IMR-90 (cell line): ENCODE data around the gene ZDHHC19. TPM values are rescaled to one million over a fixed set of nuclear protein-coding genes. Genes with fewer than 3 reads are reported as not detected.

Experiments used
- ATAC-seq: fragments of 200-7000 bp; cut with Tn5 transposase; 2 replicates; pipeline ENCODE4 v1.9.1; 2020; ENCODE audit warnings: low read depth, mild to moderate bottlenecking, moderate library complexity
- BruUV-seq: library from RNA; stranded (reverse); fragments of 400-500 nt; replicated peaks from 2 replicates; lab custom pipeline; 2021; lab: Mats Ljungman, UMichigan
- CTCF ChIA-PET: fragments of 300-600 bp; formaldehyde crosslinking; extraction: SDS; loops from one replicate; lab custom pipeline; 2021; ENCODE audit warnings: antibody characterized with exemption; lab: Yijun Ruan, JAX
- POLR2A ChIA-PET: fragments of 300-600 bp; sonication (Branson Sonifier 250); formaldehyde crosslinking; loops from one replicate; lab custom pipeline; 2022; ENCODE audit warnings: antibody characterized with exemption; ENCODE audit not compliant: unreplicated experiment; lab: Charles Lee
- DNase-seq: peaks from one replicate; pipeline ENCODE4 v3.0.0; 2013
- H2AFZ ChIP-seq: replicated peaks from 2 replicates; pipeline ENCODE3; 2013; ENCODE audit warnings: low read length, mild to moderate bottlenecking; ENCODE audit not compliant: poor library complexity
- H2AK5ac ChIP-seq: 2 replicates; pipeline ENCODE4 v1.6.1; 2013; ENCODE audit warnings: low read depth, low read length, inconsistent platforms
- H2AK9ac ChIP-seq: replicated peaks from 2 replicates; pipeline ENCODE3; 2013; ENCODE audit warnings: mild to moderate bottlenecking, low read depth, low read length, moderate library complexity; ENCODE audit not compliant: poor library complexity
- H2BK120ac ChIP-seq: 2 replicates; pipeline ENCODE4 v1.6.1; 2013; ENCODE audit warnings: low read depth, low read length, inconsistent platforms
- H2BK15ac ChIP-seq: 3 replicates; pipeline ENCODE4 v1.6.1; 2013; ENCODE audit warnings: low read depth, low read length, inconsistent platforms
- H2BK20ac ChIP-seq: 2 replicates; pipeline ENCODE4 v1.6.1; 2013; ENCODE audit warnings: low read depth, mild to moderate bottlenecking, inconsistent platforms, low read length, moderate library complexity
- H2BK5ac ChIP-seq: 2 replicates; pipeline ENCODE4 v1.6.1; 2013; ENCODE audit warnings: mild to moderate bottlenecking, low read depth, low read length, inconsistent platforms; ENCODE audit not compliant: poor library complexity, severe bottlenecking
- H3K14ac ChIP-seq: replicated peaks from 2 replicates; pipeline ENCODE4 v1.6.1; 2013; ENCODE audit warnings: low read depth, low read length, inconsistent platforms
- H3K18ac ChIP-seq: 2 replicates; pipeline ENCODE4 v1.6.1; 2013; ENCODE audit warnings: low read depth, low read length, control low read depth
- H3K23ac ChIP-seq: 2 replicates; pipeline ENCODE4 v1.6.1; 2013; ENCODE audit warnings: low read depth, low read length, inconsistent platforms
- H3K27ac ChIP-seq: 2 replicates; pipeline ENCODE4 v1.5.1; 2013; ENCODE audit warnings: mild to moderate bottlenecking, control low read depth, low read length; ENCODE audit not compliant: insufficient read depth
- H3K27me3 ChIP-seq: 2 replicates; pipeline ENCODE4 v1.6.1; 2013; ENCODE audit warnings: low read length; ENCODE audit not compliant: control insufficient read depth, insufficient read depth
- H3K36me3 ChIP-seq: 2 replicates; pipeline ENCODE4 v1.6.1; 2013; ENCODE audit warnings: low read length, mixed read lengths; ENCODE audit not compliant: control insufficient read depth, insufficient read depth
- H3K4ac ChIP-seq: 2 replicates; pipeline ENCODE4 v1.6.1; 2013; ENCODE audit warnings: low read depth, low read length, inconsistent platforms
- H3K4me1 ChIP-seq: 2 replicates; pipeline ENCODE4 v1.6.1; 2013; ENCODE audit warnings: low read length, mixed read lengths; ENCODE audit not compliant: control insufficient read depth, insufficient read depth
- H3K4me2 ChIP-seq: 2 replicates; pipeline ENCODE4 v1.6.1; 2013; ENCODE audit warnings: low read depth, mild to moderate bottlenecking, control low read depth, low read length, moderate library complexity
- H3K4me3 ChIP-seq: 2 replicates; pipeline ENCODE4 v1.5.1; 2013; ENCODE audit warnings: low read depth, mild to moderate bottlenecking, control low read depth, low read length, moderate library complexity; ENCODE audit not compliant: insufficient read depth
- H3K56ac ChIP-seq: 2 replicates; pipeline ENCODE4 v1.6.1; 2013; ENCODE audit warnings: low read length, inconsistent platforms; ENCODE audit not compliant: insufficient read depth; ENCODE audit errors: extremely low read depth
- H3K79me1 ChIP-seq, 2 experiments: 2 replicates each; pipeline ENCODE4 v1.6.1; 2013; ENCODE audit warnings: low read length in 2 of 2, inconsistent platforms in 1 of 2, low read depth in 1 of 2
- H3K9ac ChIP-seq: 2 replicates; pipeline ENCODE4 v1.6.1; 2013; ENCODE audit warnings: low read depth, low read length, control low read depth
- H3K9me1 ChIP-seq: 2 replicates; pipeline ENCODE4 v1.6.1; 2013; ENCODE audit warnings: low read length, inconsistent platforms; ENCODE audit not compliant: insufficient read depth
- H3K9me3 ChIP-seq: 2 replicates; pipeline ENCODE4 v1.6.1; 2013; ENCODE audit warnings: low read length; ENCODE audit not compliant: control insufficient read depth, insufficient read depth
- H4K20me1 ChIP-seq: 2 replicates; pipeline ENCODE4 v1.6.1; 2013; ENCODE audit warnings: low read length, inconsistent platforms; ENCODE audit not compliant: insufficient read depth
- H4K5ac ChIP-seq: 2 replicates; pipeline ENCODE4 v1.6.1; 2013; ENCODE audit warnings: mild to moderate bottlenecking, low read depth, low read length, control low read depth
- H4K8ac ChIP-seq, 2 experiments: 2 replicates each; pipeline ENCODE4 v1.6.1; 2013; ENCODE audit warnings: low read depth in 2 of 2, low read length in 2 of 2, control low read depth in 1 of 2, inconsistent platforms in 1 of 2
- H4K91ac ChIP-seq: 2 replicates; pipeline ENCODE4 v1.6.1; 2013; ENCODE audit warnings: low read depth, low read length, inconsistent platforms; ENCODE audit not compliant: insufficient read depth
- BHLHE40 ChIP-seq: fragments of 150-350 bp; IDR thresholded peaks from 2 replicates; pipeline ENCODE4 v1.6.1; 2016; ENCODE audit warnings: mild to moderate bottlenecking, low read depth, low read length
- CEBPB ChIP-seq: IDR thresholded peaks from 2 replicates; pipeline ENCODE4 v1.6.1; 2012; ENCODE audit warnings: low read depth, low read length, improper control_type of control experiment
- CHD1 ChIP-seq: IDR thresholded peaks from 2 replicates; pipeline ENCODE4 v1.6.1; 2012; ENCODE audit warnings: low read depth, low read length, improper control_type of control experiment
- CTCF ChIP-seq: conservative IDR thresholded peaks from 2 replicates; pipeline ENCODE4 v1.5.1; 2012; ENCODE audit warnings: mild to moderate bottlenecking, low read depth, low read length, improper control_type of control experiment
- ELK1 ChIP-seq: fragments of 150-350 bp; IDR thresholded peaks from 2 replicates; pipeline ENCODE4 v1.6.1; 2016; ENCODE audit warnings: low read depth, mild to moderate bottlenecking, low read length, moderate library complexity, borderline replicate concordance
- FOS ChIP-seq: fragments of 150-350 bp; IDR thresholded peaks from 2 replicates; pipeline ENCODE4 v1.6.1; 2016; ENCODE audit warnings: low read depth, low read length
- MAFK ChIP-seq: IDR thresholded peaks from 2 replicates; pipeline ENCODE4 v1.6.1; 2012; ENCODE audit warnings: low read depth, low read length, improper control_type of control experiment
- MAZ ChIP-seq: IDR thresholded peaks from 2 replicates; pipeline ENCODE4 v1.6.1; 2012; ENCODE audit warnings: low read depth, mild to moderate bottlenecking, low read length, improper control_type of control experiment, moderate library complexity, borderline replicate concordance
- MXI1 ChIP-seq: IDR thresholded peaks from 2 replicates; pipeline ENCODE4 v1.6.1; 2012; ENCODE audit warnings: low read depth, mild to moderate bottlenecking, low read length, moderate library complexity, borderline replicate concordance
- NFE2L2 ChIP-seq: fragments of 150-350 bp; IDR thresholded peaks from 2 replicates; pipeline ENCODE4 v1.6.1; 2016; ENCODE audit warnings: low read depth, mild to moderate bottlenecking, low read length
- POLR2A ChIP-seq: IDR thresholded peaks from 2 replicates; pipeline ENCODE4 v1.6.1; 2012; ENCODE audit warnings: mild to moderate bottlenecking, low read depth, low read length
- RAD21 ChIP-seq: IDR thresholded peaks from 2 replicates; pipeline ENCODE4 v1.6.1; 2012; ENCODE audit warnings: low read length, improper control_type of control experiment
- RCOR1 ChIP-seq: IDR thresholded peaks from 2 replicates; pipeline ENCODE4 v1.6.1; 2012; ENCODE audit warnings: mild to moderate bottlenecking, low read length, improper control_type of control experiment; ENCODE audit not compliant: insufficient replicate concordance
- RFX5 ChIP-seq: IDR thresholded peaks from 2 replicates; pipeline ENCODE4 v1.8.0; 2012; ENCODE audit warnings: low read depth, mild to moderate bottlenecking, low read length, moderate library complexity
- SMC3 ChIP-seq: fragments of 150-350 bp; IDR thresholded peaks from 2 replicates; pipeline ENCODE4 v1.6.1; 2016; ENCODE audit warnings: low read depth, mild to moderate bottlenecking, antibody characterized with exemption, low read length, moderate library complexity
- USF2 ChIP-seq: fragments of 150-350 bp; IDR thresholded peaks from 2 replicates; pipeline ENCODE4 v1.6.1; 2017; ENCODE audit warnings: mild to moderate bottlenecking, antibody characterized with exemption, low read length, low read depth
- WGBS, 2 experiments: methylation state at CpG; one replicate each; pipeline versions ENCODE4 v1.1.5 to v1.1.7; 2013; ENCODE audit warnings: missing lambda C conversion rate in 2 of 2; ENCODE audit not compliant: insufficient read length in 1 of 2; ENCODE audit errors: extremely low coverage in 2 of 2; 5-methylcytosine and 5-hydroxymethylcytosine counted together
- dilution Hi-C: fragments of 300-500 bp; cut with HindIII; formaldehyde crosslinking; loops from one replicate; pipeline ENCODE4 v1.14.3; 2018; ENCODE audit warnings: low sequenced_read_pairs; ENCODE audit not compliant: unreplicated experiment
- in situ Hi-C: fragments of 300-500 bp; cut with MboI; formaldehyde crosslinking; loops from 3 replicates; pipeline ENCODE4 v1.14.3; 2019; ENCODE audit warnings: low sequenced_read_pairs, inconsistent platforms, mixed read lengths
- intact Hi-C: fragments of 100-400 bp; cut with micrococcal nuclease; formaldehyde crosslinking; loops from 2 replicates; pipeline ENCODE4 v1.10.0; 2022
- polyA plus RNA-seq, 3 experiments: library from polyadenylated mRNA; depleted of rRNA; stranded (reverse); fragments of >200 nt; gene quantifications; 2 replicates each; pipeline ENCODE4 v1.2.3, GENCODE V29; 2012; ENCODE audit warnings: low replicate concordance in 1 of 3
- total RNA-seq: library from RNA; depleted of rRNA; stranded (reverse); fragments of >200 nt; gene quantifications from 2 replicates; pipeline ENCODE4 v1.2.3, GENCODE V29; 2012

The ZDHHC19 gene
- total and polyA plus RNA-seq, 2 of the 4 experiments (the other 2 are of a cell fraction) = 0.09 TPM; not detected in 1

- no peak overlapping the region for H3K27ac ChIP-seq
- intact Hi-C loops = no loop called here
- H3K23ac ChIP-seq = no peak overlapping the region
- no peak overlapping the region for H3K9ac ChIP-seq
- no peak overlapping the region for H2BK5ac ChIP-seq
- H2AK5ac ChIP-seq = no peak overlapping the region
- no peak overlapping the region for H4K5ac ChIP-seq
- H3K36me3 ChIP-seq = no peaks in the 10 kb centered on the region
- H3K4me2 ChIP-seq = no peak overlapping the region
- no peak overlapping the region for H2BK120ac ChIP-seq
- H4K20me1 ChIP-seq = no peaks in the 10 kb centered on the region
- 100% methylated on average over 1 of the region's 5 CpGs; no CpG with 5 or more reads in 1 of the 2 experiments for WGBS, 2 experiments
- POLR2A ChIA-PET = no interaction called here
- H3K4me1 ChIP-seq = no peaks in the 10 kb centered on the region
- no peak overlapping the region for H3K4me3 ChIP-seq
- no peaks in the 10 kb centered on the region for H3K79me1 ChIP-seq
- no peak overlapping the region for H3K18ac ChIP-seq
- no peak overlapping the region for H2AK9ac ChIP-seq
- CTCF ChIA-PET = no interaction called here
- DNase-seq = no peak
- no peak overlapping the region for H3K56ac ChIP-seq
- H3K4ac ChIP-seq = no peak overlapping the region
- H3K9me3 ChIP-seq = no peaks in the 10 kb centered on the region
- dilution Hi-C loops = no loop called here
- no peak overlapping the region for H2AFZ ChIP-seq
- no peak overlapping the region for H2BK20ac ChIP-seq
- no TSS peak for BruUV-seq
- no peak overlapping the region for H4K8ac ChIP-seq
- no peak for ATAC-seq
- H3K27me3 ChIP-seq = peaks cover 3% of the 10 kb centered on the region; the same call in 1 of the 2 replicates
- no peak overlapping the region for H2BK15ac ChIP-seq
- 0 out of 2 replicates have a peak, but pooled peaks cover under 1% of the 10 kb centered on the region for H3K9me1 ChIP-seq
- H3K14ac ChIP-seq = no peak overlapping the region
- H4K91ac ChIP-seq = no peak overlapping the region
- in situ Hi-C loops = no loop called here
- no peak for TF ChIP-seq FOS
- TF ChIP-seq NFE2L2 = no peak
- no peak for TF ChIP-seq RAD21
- TF ChIP-seq MAFK = no peak
- no peak for TF ChIP-seq POLR2A
- TF ChIP-seq BHLHE40 = no peak
- no peak for TF ChIP-seq RCOR1
- TF ChIP-seq CTCF = no peak
- no peak for TF ChIP-seq MXI1
- TF ChIP-seq ELK1 = no peak
- no peak for TF ChIP-seq USF2
- TF ChIP-seq CEBPB = no peak
- no peak for TF ChIP-seq RFX5
- no peak for TF ChIP-seq CHD1
- TF ChIP-seq SMC3 = no peak
- no peak for TF ChIP-seq MAZ
Observed at GRCh38 chr3:196169836-196170240, 41.4 kb downstream of the ZDHHC19 start.
